Measurements from ENCODE around the gene SLC4A9.

Gene SLC4A9

GRCh38 chr5:140346348-140347221 lies 13.4 kb upstream of the SLC4A9 start, which contains the start of gene HBEGF (continued):
- TF ChIP-seq ATF2 (tag by site-specific recombination; IDR thresholded peaks at IDR 0.05; ENCODE audit: low read depth) (no peak), ZNF138 (tag by site-specific recombination; IDR thresholded peaks at IDR 0.05; ENCODE audit: borderline replicate concordance) (no peak), ZNF777 (tag by site-specific recombination; IDR thresholded peaks at IDR 0.05; ENCODE audit: borderline replicate concordance) (no peak), ZNF10 (tag by site-specific recombination; IDR thresholded peaks at IDR 0.05) (no peak), ZNF830 (tag by site-specific recombination; IDR thresholded peaks at IDR 0.05; ENCODE audit: low read depth) (no peak), ZNF561 (tag by site-specific recombination; IDR thresholded peaks at IDR 0.05; ENCODE audit: borderline replicate concordance) (peak; percentile 76), KLF10 (tag by site-specific recombination; IDR thresholded peaks at IDR 0.05) (0 out of 2 replicates have a peak, but pooled peaks have one; percentile 25), AEBP2 (tag by site-specific recombination; IDR thresholded peaks at IDR 0.05; ENCODE audit: borderline replicate concordance) (no peak), SCRT2 (tag by site-specific recombination; IDR thresholded peaks at IDR 0.05) (no peak), KLF7 (tag by site-specific recombination; IDR thresholded peaks at IDR 0.05; ENCODE audit: borderline replicate concordance) (0 out of 2 replicates have a peak, but pooled peaks have one; percentile 29), ZNF514 (tag by site-specific recombination; IDR thresholded peaks at IDR 0.05) (no peak), ZNF707 (tag by site-specific recombination; IDR thresholded peaks at IDR 0.05) (no peak), ZNF423 (tag by site-specific recombination; IDR thresholded peaks at IDR 0.05) (no peak), ZNF148 (tag by site-specific recombination; IDR thresholded peaks at IDR 0.05; ENCODE audit: borderline replicate concordance) (no peak), ZBTB8A (tag by site-specific recombination; IDR thresholded peaks at IDR 0.05) (peak; percentile 98), REPIN1 (tag by site-specific recombination; IDR thresholded peaks at IDR 0.05; ENCODE audit: low read depth) (no peak), ZNF621 (tag by site-specific recombination; IDR thresholded peaks at IDR 0.05) (no peak), FEZF1 (tag by site-specific recombination; IDR thresholded peaks at IDR 0.05) (no peak), ZNF112 (tag by site-specific recombination; IDR thresholded peaks at IDR 0.05) (no peak), ZIC2 (tag by site-specific recombination; IDR thresholded peaks at IDR 0.05) (no peak), TCF7L2 (IDR thresholded peaks at IDR 0.05; ENCODE audit: borderline replicate concordance, low read depth, low read length) (no peak), ZNF510 (tag by site-specific recombination; IDR thresholded peaks at IDR 0.05; ENCODE audit: insufficient replicate concordance) (no peak)
- TF ChIP-seq, protein P1, sequence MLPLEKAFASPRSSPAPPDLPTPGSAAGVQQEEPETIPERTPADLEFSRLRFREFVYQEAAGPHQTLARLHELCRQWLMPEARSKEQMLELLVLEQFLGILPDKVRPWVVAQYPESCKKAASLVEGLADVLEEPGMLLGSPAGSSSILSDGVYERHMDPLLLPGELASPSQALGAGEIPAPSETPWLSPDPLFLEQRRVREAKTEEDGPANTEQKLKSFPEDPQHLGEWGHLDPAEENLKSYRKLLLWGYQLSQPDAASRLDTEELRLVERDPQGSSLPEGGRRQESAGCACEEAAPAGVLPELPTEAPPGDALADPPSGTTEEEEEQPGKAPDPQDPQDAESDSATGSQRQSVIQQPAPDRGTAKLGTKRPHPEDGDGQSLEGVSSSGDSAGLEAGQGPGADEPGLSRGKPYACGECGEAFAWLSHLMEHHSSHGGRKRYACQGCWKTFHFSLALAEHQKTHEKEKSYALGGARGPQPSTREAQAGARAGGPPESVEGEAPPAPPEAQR (tag by site-specific recombination; IDR thresholded peaks at IDR 0.05), result no peak
- TF ChIP-seq, protein P2, sequence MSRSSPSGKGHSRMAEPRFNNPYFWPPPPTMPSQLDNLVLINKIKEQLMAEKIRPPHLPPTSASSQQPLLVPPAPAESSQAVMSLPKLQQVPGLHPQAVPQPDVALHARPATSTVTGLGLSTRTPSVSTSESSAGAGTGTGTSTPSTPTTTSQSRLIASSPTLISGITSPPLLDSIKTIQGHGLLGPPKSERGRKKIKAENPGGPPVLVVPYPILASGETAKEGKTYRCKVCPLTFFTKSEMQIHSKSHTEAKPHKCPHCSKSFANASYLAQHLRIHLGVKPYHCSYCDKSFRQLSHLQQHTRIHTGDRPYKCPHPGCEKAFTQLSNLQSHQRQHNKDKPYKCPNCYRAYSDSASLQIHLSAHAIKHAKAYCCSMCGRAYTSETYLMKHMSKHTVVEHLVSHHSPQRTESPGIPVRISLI (tag by site-specific recombination; IDR thresholded peaks at IDR 0.05), result no peak
- TF ChIP-seq, protein P3, sequence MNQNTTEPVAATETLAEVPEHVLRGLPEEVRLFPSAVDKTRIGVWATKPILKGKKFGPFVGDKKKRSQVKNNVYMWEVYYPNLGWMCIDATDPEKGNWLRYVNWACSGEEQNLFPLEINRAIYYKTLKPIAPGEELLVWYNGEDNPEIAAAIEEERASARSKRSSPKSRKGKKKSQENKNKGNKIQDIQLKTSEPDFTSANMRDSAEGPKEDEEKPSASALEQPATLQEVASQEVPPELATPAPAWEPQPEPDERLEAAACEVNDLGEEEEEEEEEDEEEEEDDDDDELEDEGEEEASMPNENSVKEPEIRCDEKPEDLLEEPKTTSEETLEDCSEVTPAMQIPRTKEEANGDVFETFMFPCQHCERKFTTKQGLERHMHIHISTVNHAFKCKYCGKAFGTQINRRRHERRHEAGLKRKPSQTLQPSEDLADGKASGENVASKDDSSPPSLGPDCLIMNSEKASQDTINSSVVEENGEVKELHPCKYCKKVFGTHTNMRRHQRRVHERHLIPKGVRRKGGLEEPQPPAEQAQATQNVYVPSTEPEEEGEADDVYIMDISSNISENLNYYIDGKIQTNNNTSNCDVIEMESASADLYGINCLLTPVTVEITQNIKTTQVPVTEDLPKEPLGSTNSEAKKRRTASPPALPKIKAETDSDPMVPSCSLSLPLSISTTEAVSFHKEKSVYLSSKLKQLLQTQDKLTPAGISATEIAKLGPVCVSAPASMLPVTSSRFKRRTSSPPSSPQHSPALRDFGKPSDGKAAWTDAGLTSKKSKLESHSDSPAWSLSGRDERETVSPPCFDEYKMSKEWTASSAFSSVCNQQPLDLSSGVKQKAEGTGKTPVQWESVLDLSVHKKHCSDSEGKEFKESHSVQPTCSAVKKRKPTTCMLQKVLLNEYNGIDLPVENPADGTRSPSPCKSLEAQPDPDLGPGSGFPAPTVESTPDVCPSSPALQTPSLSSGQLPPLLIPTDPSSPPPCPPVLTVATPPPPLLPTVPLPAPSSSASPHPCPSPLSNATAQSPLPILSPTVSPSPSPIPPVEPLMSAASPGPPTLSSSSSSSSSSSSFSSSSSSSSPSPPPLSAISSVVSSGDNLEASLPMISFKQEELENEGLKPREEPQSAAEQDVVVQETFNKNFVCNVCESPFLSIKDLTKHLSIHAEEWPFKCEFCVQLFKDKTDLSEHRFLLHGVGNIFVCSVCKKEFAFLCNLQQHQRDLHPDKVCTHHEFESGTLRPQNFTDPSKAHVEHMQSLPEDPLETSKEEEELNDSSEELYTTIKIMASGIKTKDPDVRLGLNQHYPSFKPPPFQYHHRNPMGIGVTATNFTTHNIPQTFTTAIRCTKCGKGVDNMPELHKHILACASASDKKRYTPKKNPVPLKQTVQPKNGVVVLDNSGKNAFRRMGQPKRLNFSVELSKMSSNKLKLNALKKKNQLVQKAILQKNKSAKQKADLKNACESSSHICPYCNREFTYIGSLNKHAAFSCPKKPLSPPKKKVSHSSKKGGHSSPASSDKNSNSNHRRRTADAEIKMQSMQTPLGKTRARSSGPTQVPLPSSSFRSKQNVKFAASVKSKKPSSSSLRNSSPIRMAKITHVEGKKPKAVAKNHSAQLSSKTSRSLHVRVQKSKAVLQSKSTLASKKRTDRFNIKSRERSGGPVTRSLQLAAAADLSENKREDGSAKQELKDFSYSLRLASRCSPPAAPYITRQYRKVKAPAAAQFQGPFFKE (tag by site-specific recombination; IDR thresholded peaks at IDR 0.05; ENCODE audit: borderline replicate concordance), result no peak
